C4-2B (cell line): Measurements from ENCODE around the gene PLA2G4B.

Experiments used
- CTCF ChIP-seq: fragments of 450-650 bp; conservative IDR thresholded peaks from 2 replicates; pipeline ENCODE4 v1.5.1; 2017; ENCODE audit warnings: mild to moderate bottlenecking
- ZFX ChIP-seq: fragments of 450-650 bp; IDR thresholded peaks from 2 replicates; pipeline ENCODE4 v1.6.1; 2017

DNA sequence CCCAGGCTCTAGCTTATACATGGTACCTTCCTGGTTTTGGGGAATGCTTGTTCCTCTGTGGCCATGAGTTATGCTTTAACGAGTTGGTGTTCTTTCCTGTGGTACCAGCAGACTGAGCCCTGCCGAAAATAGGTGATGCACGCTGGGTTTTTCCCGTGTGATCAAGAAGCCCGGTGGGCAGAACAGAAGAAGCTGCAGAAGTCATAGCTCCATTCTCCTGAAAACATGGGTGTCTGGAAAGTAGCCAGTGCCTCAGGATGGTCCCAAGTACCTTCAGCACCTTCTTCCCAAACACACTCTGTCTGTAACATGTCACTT is 39.2 kb upstream of the PLA2G4B start:
- TF ChIP-seq CTCF, result no peak
- TF ChIP-seq ZFX, result no peak
